Measurements from ENCODE around the gene LSG1.

LSG1 gene

GRCh38 chr3:194690501-194691372 lies 18.7 kb upstream of the LSG1 start:
- no peak overlapping the region for H2AFZ ChIP-seq (ENCODE audit: low read length)
- H4K20me1 ChIP-seq (ENCODE audit: insufficient read depth, low read length) = no peaks in the 10 kb centered on the region
- H3K36me3 ChIP-seq (ENCODE audit: insufficient read depth, low read length) = no peaks in the 10 kb centered on the region
- H3K27me3 ChIP-seq (ENCODE audit: insufficient read depth, low read length) = no peaks in the 10 kb centered on the region
- peak overlapping the region; percentile 58 for H3K4me2 ChIP-seq (ENCODE audit: low read length)
- H3K27ac ChIP-seq (ENCODE audit: low read depth, low read length, poor library complexity, severe bottlenecking) = peak overlapping the region; percentile 83
- H3K9me3 ChIP-seq (ENCODE audit: low read length) = no peaks in the 10 kb centered on the region
- TF ChIP-seq EZH2 (IDR thresholded peaks at IDR 0.05; ENCODE audit: borderline replicate concordance, low read length) (no peak), CTCF (IDR thresholded peaks at IDR 0.05; ENCODE audit: low read length) (no peak)
- H3K4me1 ChIP-seq (ENCODE audit: insufficient read depth, low read length, severe bottlenecking) = peaks cover 70% of the 10 kb centered on the region
- no peaks in the 10 kb centered on the region for H3K79me2 ChIP-seq (ENCODE audit: insufficient read depth, low read length)
- H3K9ac ChIP-seq (ENCODE audit: low read length) = no peak overlapping the region; the same call in 1 of the 2 replicates
- H3K9me2 ChIP-seq (ENCODE audit: low read depth, low read length) = no peaks in the 10 kb centered on the region
- peak overlapping the region; percentile 34 for H3K4me3 ChIP-seq (ENCODE audit: low read depth, low read length, poor library complexity, severe bottlenecking)
- H3F3A ChIP-seq (ENCODE audit: insufficient read depth, low read length) = peaks cover 10% of the 10 kb centered on the region

- H3K9ac ChIP-seq (ENCODE audit: low read length) = no peak overlapping the region; the same call in 1 of the 2 replicates
- no peak overlapping the region for H3K4me3 ChIP-seq (ENCODE audit: low read depth, low read length, poor library complexity, severe bottlenecking)
Observed at GRCh38 chr3:194689493-194689944, 17.5 kb upstream of the LSG1 start.

GRCh38 chr3:194688946-194689345 lies 17.0 kb upstream of the LSG1 start:
- no peaks in the 10 kb centered on the region for H3K9me3 ChIP-seq (ENCODE audit: low read length)
- peak overlapping the region; percentile 77 for H3K27ac ChIP-seq (ENCODE audit: low read depth, low read length, poor library complexity, severe bottlenecking)
- H3K9me2 ChIP-seq (ENCODE audit: low read depth, low read length) = no peaks in the 10 kb centered on the region
- peaks cover 10% of the 10 kb centered on the region for H3F3A ChIP-seq (ENCODE audit: insufficient read depth, low read length)
- H3K9ac ChIP-seq (ENCODE audit: low read length) = no peak overlapping the region; the same call in 1 of the 2 replicates
- no peaks in the 10 kb centered on the region for H3K79me2 ChIP-seq (ENCODE audit: insufficient read depth, low read length)
- H3K27me3 ChIP-seq (ENCODE audit: insufficient read depth, low read length) = peaks cover 8% of the 10 kb centered on the region; the same call in 1 of the 2 replicates
- H3K4me2 ChIP-seq (ENCODE audit: low read length) = peak overlapping the region; percentile 69; the same call in 1 of the 2 replicates
- no peak overlapping the region for H2AFZ ChIP-seq (ENCODE audit: low read length)
- no peak for TF ChIP-seq CTCF (IDR thresholded peaks at IDR 0.05; ENCODE audit: low read length)
- no peak for TF ChIP-seq EZH2 (IDR thresholded peaks at IDR 0.05; ENCODE audit: borderline replicate concordance, low read length)
- no peak overlapping the region for H3K4me3 ChIP-seq (ENCODE audit: low read depth, low read length, poor library complexity, severe bottlenecking)
- H3K4me1 ChIP-seq (ENCODE audit: insufficient read depth, low read length, severe bottlenecking) = peaks cover 79% of the 10 kb centered on the region
- no peaks in the 10 kb centered on the region for H4K20me1 ChIP-seq (ENCODE audit: insufficient read depth, low read length)
- no peaks in the 10 kb centered on the region for H3K36me3 ChIP-seq (ENCODE audit: insufficient read depth, low read length)

More at GRCh38 chr3:194689493-194689944, 17.5 kb upstream of the LSG1 start:
- Histone ChIP-seq H3K9me3 (ENCODE audit: low read length) (no peaks in the 10 kb centered on the region), H3K27ac (ENCODE audit: low read depth, low read length, poor library complexity, severe bottlenecking) (peak overlapping the region; percentile 77), H4K20me1 (ENCODE audit: insufficient read depth, low read length) (no peaks in the 10 kb centered on the region), H3K4me2 (ENCODE audit: low read length) (peak overlapping the region; percentile 69; the same call in 1 of the 2 replicates), H3K4me1 (ENCODE audit: insufficient read depth, low read length, severe bottlenecking) (peaks cover 79% of the 10 kb centered on the region), H3K9me2 (ENCODE audit: low read depth, low read length) (no peaks in the 10 kb centered on the region), H2AFZ (ENCODE audit: low read length) (no peak overlapping the region), H3K79me2 (ENCODE audit: insufficient read depth, low read length) (no peaks in the 10 kb centered on the region), H3K36me3 (ENCODE audit: insufficient read depth, low read length) (no peaks in the 10 kb centered on the region), H3F3A (ENCODE audit: insufficient read depth, low read length) (peaks cover 10% of the 10 kb centered on the region), H3K27me3 (ENCODE audit: insufficient read depth, low read length) (peaks cover 3% of the 10 kb centered on the region; the same call in 1 of the 2 replicates)
- TF ChIP-seq EZH2 (IDR thresholded peaks at IDR 0.05; ENCODE audit: borderline replicate concordance, low read length) (no peak), CTCF (IDR thresholded peaks at IDR 0.05; ENCODE audit: low read length) (no peak)

Measured in OCI-LY1 (cell line).